ENCODE data around the gene TSHZ1.

DNA sequence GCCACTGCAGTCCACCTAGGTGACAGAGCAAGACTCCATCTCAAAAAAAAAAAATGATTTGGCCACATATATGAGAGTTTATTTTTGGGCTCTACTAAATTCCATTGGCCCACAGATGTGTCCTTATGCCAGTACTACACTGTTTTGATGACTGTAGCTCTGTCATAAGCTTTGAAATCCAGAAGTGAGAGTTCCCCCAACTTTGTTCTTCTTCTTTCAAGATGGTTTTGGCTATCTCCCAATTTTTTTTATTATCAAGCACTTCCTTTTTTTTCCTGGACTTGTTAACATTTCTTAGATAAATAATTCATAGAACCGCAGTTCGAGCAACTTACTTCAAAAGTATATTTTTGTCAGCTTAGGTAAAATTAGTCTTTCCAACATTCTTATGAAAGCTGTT is 96.9 kb downstream of the TSHZ1 start:
- TF ChIP-seq EP300 (IDR thresholded peaks at IDR 0.05) (no peak), POLR2A (IDR thresholded peaks at IDR 0.05; ENCODE audit: low read depth) (no peak)
- TF ChIP-seq, protein P1, sequence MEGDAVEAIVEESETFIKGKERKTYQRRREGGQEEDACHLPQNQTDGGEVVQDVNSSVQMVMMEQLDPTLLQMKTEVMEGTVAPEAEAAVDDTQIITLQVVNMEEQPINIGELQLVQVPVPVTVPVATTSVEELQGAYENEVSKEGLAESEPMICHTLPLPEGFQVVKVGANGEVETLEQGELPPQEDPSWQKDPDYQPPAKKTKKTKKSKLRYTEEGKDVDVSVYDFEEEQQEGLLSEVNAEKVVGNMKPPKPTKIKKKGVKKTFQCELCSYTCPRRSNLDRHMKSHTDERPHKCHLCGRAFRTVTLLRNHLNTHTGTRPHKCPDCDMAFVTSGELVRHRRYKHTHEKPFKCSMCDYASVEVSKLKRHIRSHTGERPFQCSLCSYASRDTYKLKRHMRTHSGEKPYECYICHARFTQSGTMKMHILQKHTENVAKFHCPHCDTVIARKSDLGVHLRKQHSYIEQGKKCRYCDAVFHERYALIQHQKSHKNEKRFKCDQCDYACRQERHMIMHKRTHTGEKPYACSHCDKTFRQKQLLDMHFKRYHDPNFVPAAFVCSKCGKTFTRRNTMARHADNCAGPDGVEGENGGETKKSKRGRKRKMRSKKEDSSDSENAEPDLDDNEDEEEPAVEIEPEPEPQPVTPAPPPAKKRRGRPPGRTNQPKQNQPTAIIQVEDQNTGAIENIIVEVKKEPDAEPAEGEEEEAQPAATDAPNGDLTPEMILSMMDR (IDR thresholded peaks at IDR 0.05), result no peak
